Measurements from ENCODE around the gene TBC1D2B.
A peak's percentile ranks its signal among the peaks of the same experiment; 100 is the strongest.

DNA sequence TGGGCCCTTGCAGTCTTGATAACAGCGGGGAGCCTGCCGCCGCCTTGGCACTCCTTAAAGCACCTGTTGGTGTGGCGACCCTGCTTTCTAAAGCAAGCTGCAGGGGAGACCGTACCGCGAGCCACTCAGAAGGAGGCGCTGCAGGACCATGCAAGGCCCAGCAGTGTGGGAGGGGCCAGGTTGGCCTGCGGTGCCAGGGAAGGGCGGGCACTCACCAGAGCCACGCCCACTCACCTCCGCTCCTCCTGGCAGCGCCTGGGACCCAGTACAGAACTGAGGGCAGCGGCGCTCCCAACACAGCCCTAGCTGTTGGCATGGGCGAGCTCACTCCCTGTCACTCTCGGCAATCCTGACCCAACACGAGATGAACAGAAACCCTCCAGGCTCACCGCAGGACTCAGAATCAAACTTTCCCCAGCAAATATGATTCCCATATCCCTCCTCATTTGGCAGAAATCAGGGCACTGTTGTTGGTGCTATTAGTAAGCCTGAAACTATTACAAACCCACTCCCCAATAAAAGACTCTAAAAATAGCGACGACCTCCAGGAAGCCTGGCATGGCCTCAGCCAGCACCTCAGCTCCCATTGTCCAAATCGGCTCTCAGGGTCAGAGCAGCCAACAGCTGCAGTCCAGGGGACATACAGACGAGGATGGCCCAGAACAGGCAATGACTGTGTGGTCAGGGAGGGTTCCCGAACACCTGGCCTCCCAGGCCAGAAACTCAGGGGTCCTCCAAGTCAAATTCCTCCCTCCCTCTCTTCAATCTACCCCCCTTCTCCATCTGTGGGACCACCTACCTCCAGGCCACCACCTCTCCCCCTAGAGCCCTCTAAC is 77.2 kb downstream of the TBC1D2B start:
- TF ChIP-seq, protein P1, sequence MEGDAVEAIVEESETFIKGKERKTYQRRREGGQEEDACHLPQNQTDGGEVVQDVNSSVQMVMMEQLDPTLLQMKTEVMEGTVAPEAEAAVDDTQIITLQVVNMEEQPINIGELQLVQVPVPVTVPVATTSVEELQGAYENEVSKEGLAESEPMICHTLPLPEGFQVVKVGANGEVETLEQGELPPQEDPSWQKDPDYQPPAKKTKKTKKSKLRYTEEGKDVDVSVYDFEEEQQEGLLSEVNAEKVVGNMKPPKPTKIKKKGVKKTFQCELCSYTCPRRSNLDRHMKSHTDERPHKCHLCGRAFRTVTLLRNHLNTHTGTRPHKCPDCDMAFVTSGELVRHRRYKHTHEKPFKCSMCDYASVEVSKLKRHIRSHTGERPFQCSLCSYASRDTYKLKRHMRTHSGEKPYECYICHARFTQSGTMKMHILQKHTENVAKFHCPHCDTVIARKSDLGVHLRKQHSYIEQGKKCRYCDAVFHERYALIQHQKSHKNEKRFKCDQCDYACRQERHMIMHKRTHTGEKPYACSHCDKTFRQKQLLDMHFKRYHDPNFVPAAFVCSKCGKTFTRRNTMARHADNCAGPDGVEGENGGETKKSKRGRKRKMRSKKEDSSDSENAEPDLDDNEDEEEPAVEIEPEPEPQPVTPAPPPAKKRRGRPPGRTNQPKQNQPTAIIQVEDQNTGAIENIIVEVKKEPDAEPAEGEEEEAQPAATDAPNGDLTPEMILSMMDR (IDR thresholded peaks at IDR 0.05; ENCODE audit: low read length) = peak; percentile 72
- no peak for TF ChIP-seq EZH2 (optimal IDR thresholded peaks at IDR 0.05; ENCODE audit: low read depth, low read length)
- no peak for TF ChIP-seq EZH2phosphoT487 (IDR thresholded peaks at IDR 0.05; ENCODE audit: low read length)
